HG02588 (cell line): ENCODE data around the gene SYCE1.
"Not testable (repeated sequence)": the region's sequence is repeated elsewhere in the genome, so short reads cannot be mapped to it uniquely, and the experiment has no call there.

Experiments used
- ATAC-seq: cut with Tn5 transposase; IDR thresholded peaks from one replicate; pipeline ENCODE4 v1.9.1; 2021; ENCODE audit warnings: mild to moderate bottlenecking, moderate library complexity; ENCODE audit not compliant: unreplicated experiment

The SYCE1 gene

GRCh38 chr10:133565441-133566294 is at the start of gene SYCE1:
Gene SYCE1 (minus strand): TSS chr10:133565583. CDS start chr10:133565529, 54 bp downstream.
- ATAC-seq = no peak

- ATAC-seq = no peak
These were observed 49.6 kb upstream of the SYCE1 start for GRCh38 chr10:133614830-133615580.

- ATAC-seq = no peak
These were observed 48.3 kb upstream of the SYCE1 start for GRCh38 chr10:133613699-133614098.

GRCh38 chr10:133611079-133611478 is 45.7 kb upstream of the SYCE1 start:
- ATAC-seq = no peak

DNA sequence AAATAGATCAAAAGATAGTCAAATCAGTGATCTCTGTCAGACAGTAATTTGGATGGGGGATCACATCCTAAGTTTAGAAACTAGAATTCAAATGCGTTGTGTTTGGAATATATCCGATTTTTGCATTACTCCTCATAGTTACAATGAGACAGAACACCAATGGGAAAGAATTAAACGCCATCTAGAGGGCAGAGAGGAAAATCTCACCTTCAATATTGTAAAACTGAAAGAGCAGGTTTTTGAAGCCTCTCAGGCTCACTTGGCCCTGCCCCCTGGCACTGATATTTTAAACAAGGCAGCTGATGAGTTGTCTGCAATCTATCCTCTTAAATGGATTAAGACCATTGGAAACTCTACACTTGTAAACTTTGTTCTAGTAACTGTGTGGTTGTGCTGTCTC is 43.5 kb upstream of the SYCE1 start:
- no peak for ATAC-seq

- not testable (repeated sequence) for ATAC-seq
These were observed 38.1 kb upstream of the SYCE1 start for GRCh38 chr10:133603434-133603833.

- ATAC-seq = no peak
These were observed 35.3 kb upstream of the SYCE1 start for GRCh38 chr10:133600657-133601056.

DNA sequence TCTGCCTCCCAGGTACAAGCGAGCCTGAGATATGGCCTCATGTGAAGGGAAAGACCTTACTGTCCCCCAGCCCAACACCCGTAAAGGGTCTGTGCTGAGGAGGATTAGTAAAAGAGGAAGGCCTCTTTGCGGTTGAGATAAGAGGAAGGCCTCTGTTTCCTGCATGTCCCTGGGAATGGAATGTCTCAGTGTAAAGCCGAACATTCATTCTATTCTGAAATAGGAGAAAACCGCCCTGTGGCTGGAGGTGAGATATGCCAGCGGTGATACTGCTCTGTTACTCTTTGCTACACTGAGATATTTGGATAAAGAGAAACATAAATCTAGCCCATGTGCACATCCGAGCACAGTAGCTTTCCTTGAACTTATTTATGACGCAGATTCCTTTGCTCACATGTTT is 34.5 kb upstream of the SYCE1 start:
- not testable (repeated sequence) for ATAC-seq

- no peak for ATAC-seq
These were observed 27.3 kb upstream of the SYCE1 start for GRCh38 chr10:133592716-133593115.

DNA sequence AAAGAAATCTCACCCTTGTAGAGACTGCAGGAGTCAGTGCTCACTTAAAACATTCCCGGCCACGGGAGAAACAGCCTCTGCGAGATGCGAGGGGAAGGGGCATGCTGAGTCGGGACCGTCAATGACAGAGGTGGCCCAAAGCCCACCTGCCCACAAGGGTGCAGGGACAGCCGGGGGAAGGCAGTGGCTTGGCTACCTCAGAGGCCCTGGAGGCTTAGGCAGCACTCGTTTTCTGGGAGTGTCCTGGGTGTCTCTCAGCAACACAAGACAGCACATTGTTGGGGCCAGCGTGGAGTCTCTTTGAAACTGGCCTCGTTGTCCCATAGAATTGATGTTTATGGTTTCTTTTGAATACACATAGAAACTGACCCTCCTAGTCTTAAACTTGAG is 25.6 kb upstream of the SYCE1 start:
- no peak for ATAC-seq

GRCh38 chr10:133590226-133590969 is 25.0 kb upstream of the SYCE1 start:
- ATAC-seq = no peak

DNA sequence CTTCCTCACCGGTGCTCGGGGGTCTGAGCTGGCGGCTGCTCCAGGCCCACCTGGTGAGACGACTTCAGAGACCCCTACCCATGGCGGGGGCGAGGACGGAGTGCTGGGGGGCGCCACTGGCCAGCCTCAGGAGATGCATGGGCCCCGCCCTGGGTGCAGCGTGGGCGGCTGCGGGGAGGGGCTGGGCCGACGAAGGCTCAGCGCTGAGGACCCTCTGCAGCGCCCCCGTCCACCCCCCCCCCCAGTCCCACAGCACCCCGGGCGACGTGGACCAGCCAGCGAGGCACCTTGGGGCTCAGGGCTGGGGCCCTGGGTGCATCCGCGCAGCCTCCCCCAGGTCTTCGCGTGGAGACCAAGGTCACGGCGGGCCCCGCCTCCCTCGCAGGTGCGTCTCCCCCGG is 11.7 kb upstream of the SYCE1 start:
- not testable (repeated sequence) for ATAC-seq

- ATAC-seq = not testable (repeated sequence)
These were observed 8.1 kb upstream of the SYCE1 start for GRCh38 chr10:133573460-133573859.

GRCh38 chr10:133572055-133572454 is 6.7 kb upstream of the SYCE1 start:
- ATAC-seq = not testable (repeated sequence)

GRCh38 chr10:133569801-133570200 is 4.4 kb upstream of the SYCE1 start:
- ATAC-seq = not testable (repeated sequence)

- ATAC-seq = not testable (repeated sequence)
These were observed 3.6 kb upstream of the SYCE1 start for GRCh38 chr10:133568831-133569527.

DNA sequence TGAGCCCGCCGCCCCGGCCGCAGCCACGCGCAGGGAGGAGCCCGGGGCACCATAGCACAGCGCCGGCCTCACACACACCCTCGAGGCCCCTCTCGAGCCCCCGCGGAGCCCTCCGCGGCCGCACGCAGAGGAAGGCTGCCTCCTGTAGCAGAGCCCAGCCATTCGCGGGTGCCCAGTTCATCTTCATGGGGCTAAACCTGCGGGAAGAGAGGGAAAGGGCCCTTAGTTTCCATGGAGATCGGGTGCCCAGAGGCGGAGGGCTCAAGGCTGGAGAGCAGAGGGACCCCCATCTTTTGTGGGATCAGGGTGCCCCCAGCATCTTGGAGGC is 2.9 kb upstream of the SYCE1 start:
- no peak for ATAC-seq

DNA sequence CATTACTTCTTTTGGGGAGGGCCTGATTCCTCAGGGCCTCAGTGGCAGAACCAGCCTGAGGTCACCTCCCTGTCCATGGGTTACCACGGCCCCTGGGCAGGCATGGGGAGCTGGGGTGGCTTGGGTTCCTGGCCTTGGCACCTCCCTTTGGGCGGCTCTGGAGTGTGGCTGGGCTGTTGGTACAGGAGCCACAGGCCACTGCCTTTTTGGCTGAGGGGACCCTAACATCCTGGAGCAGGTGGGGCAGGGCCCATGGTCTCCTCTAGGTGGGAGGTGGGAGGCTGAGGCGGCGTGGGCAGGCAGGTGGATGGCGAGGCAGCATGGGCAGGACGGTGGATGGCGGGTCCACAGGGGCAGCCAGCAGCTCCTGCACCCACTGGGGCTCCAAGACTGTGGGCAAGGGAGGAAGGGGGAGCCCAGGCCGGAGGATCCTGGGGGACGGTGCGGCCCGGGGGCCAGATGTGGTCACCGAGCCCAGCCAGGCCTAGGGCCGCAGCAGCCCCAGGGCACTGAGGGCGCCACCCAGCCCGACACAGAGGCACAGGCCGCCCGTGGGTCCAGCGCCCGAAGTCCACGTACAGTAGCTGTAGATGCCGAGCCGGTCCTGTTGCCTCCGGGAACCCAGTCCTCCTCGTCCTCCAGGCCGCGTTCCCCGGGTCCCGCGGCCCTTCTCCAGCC is 2.4 kb upstream of the SYCE1 start:
- no peak for ATAC-seq

GRCh38 chr10:133567119-133567518 is 1.7 kb upstream of the SYCE1 start:
- no peak for ATAC-seq

DNA sequence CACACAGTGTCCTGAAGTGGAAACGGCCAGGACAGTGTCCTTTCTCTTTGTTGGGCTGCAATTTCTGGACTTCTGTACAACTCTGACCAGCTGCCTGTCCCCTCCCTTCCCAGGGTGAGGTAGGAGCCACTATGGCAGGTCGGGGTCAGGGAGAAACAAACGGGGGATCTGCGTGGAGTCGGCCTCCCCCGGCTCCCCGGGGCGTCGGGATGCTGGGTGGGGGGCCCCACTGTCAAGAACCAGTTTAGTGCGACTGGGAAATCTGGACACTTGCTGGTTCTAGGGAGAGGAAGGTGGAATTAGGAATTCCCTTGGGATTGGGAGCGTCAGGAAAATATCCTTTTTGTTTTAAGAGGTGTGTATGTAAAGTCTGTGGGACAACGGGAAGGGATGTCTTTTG is 567 bp downstream of the SYCE1 start:
- no peak for ATAC-seq
